ENCODE results near the gene NDUFAF7. TPM values are rescaled to one million over a fixed set of nuclear protein-coding genes. Genes with fewer than 3 reads are reported as not detected.
"Not testable (repeated sequence)": the region's sequence is repeated elsewhere in the genome, so short reads cannot be mapped to it uniquely, and the experiment has no call there.

NDUFAF7 gene
- total RNA-seq, 2 experiments from 2014 or later: 24.4 to 24.7 TPM

GRCh38 chr2:37274359-37274965, 43.0 kb downstream of the NDUFAF7 start:
- Mint-ChIP-seq H3K4me1 (no peaks in the 10 kb centered on the region), H3K36me3 (peaks cover 11% of the 10 kb centered on the region)

GRCh38 chr2:37276291-37276690, 44.8 kb downstream of the NDUFAF7 start:
- no peaks in the 10 kb centered on the region for H3K4me1 Mint-ChIP-seq
- H3K27me3 Mint-ChIP-seq: no peaks in the 10 kb centered on the region
- no peak overlapping the region for H3K4me3 Mint-ChIP-seq
- H3K9me3 Mint-ChIP-seq: no peaks in the 10 kb centered on the region
- ATAC-seq (ENCODE audit: low read depth): no peak
- DNase-seq: no peak
- POLR2A ChIA-PET: no interaction called here
- H3K27ac Mint-ChIP-seq: no peak overlapping the region
- peaks cover 9% of the 10 kb centered on the region for H3K36me3 Mint-ChIP-seq

More at GRCh38 chr2:37274359-37274965, 43.0 kb downstream of the NDUFAF7 start:
- POLR2A ChIA-PET: no interaction called here
- no peaks in the 10 kb centered on the region for H3K9me3 Mint-ChIP-seq
- no peak for DNase-seq
- H3K27me3 Mint-ChIP-seq: no peaks in the 10 kb centered on the region
- ATAC-seq (ENCODE audit: low read depth): no peak
- H3K4me3 Mint-ChIP-seq: no peak overlapping the region
- H3K27ac Mint-ChIP-seq: no peak overlapping the region

- H3K4me1 Mint-ChIP-seq: peaks cover 3% of the 10 kb centered on the region
- H3K9me3 Mint-ChIP-seq: no peaks in the 10 kb centered on the region
- H3K27me3 Mint-ChIP-seq: no peaks in the 10 kb centered on the region
- H3K27ac Mint-ChIP-seq: no peak overlapping the region
- ATAC-seq (ENCODE audit: low read depth) (no peak), DNase-seq (no peak)
- POLR2A ChIA-PET: no interaction called here
- H3K36me3 Mint-ChIP-seq: peaks cover 12% of the 10 kb centered on the region
- H3K4me3 Mint-ChIP-seq: no peak overlapping the region
These were observed 50.5 kb downstream of the NDUFAF7 start for GRCh38 chr2:37281916-37282315.

- POLR2A ChIA-PET: no interaction called here
- ATAC-seq (ENCODE audit: low read depth) (no peak), DNase-seq (no peak)
- Mint-ChIP-seq H3K4me3 (no peak overlapping the region), H3K4me1 (peaks cover 3% of the 10 kb centered on the region), H3K27me3 (no peaks in the 10 kb centered on the region), H3K27ac (no peak overlapping the region), H3K36me3 (peaks cover 14% of the 10 kb centered on the region), H3K9me3 (no peaks in the 10 kb centered on the region)
These were observed 51.3 kb downstream of the NDUFAF7 start for GRCh38 chr2:37282746-37283145.

- Mint-ChIP-seq H3K4me3 (no peak overlapping the region), H3K27ac (no peak overlapping the region)
These were observed 51.7 kb downstream of the NDUFAF7 start for GRCh38 chr2:37283207-37283606.

GRCh38 chr2:37284381-37284780, 52.9 kb downstream of the NDUFAF7 start:
- ATAC-seq (ENCODE audit: low read depth) (no peak), DNase-seq (no peak)
- Mint-ChIP-seq H3K4me3 (no peak overlapping the region), H3K27me3 (no peaks in the 10 kb centered on the region), H3K4me1 (peaks cover 3% of the 10 kb centered on the region), H3K27ac (no peak overlapping the region), H3K9me3 (no peaks in the 10 kb centered on the region), H3K36me3 (peaks cover 14% of the 10 kb centered on the region)
- POLR2A ChIA-PET: no interaction called here

More at GRCh38 chr2:37283207-37283606, 51.7 kb downstream of the NDUFAF7 start:
- DNase-seq: no peak
- POLR2A ChIA-PET: no interaction called here
- no peaks in the 10 kb centered on the region for H3K9me3 Mint-ChIP-seq
- H3K36me3 Mint-ChIP-seq: peaks cover 14% of the 10 kb centered on the region
- no peaks in the 10 kb centered on the region for H3K27me3 Mint-ChIP-seq
- no peak for ATAC-seq (ENCODE audit: low read depth)
- peaks cover 3% of the 10 kb centered on the region for H3K4me1 Mint-ChIP-seq

GRCh38 chr2:37287966-37288365, 56.5 kb downstream of the NDUFAF7 start:
- Mint-ChIP-seq H3K4me3 (no peak overlapping the region), H3K27me3 (no peaks in the 10 kb centered on the region), H3K36me3 (peaks cover 11% of the 10 kb centered on the region), H3K9me3 (no peaks in the 10 kb centered on the region), H3K4me1 (peaks cover 1% of the 10 kb centered on the region), H3K27ac (no peak overlapping the region)
- POLR2A ChIA-PET: no interaction called here
- DNase-seq (no peak), ATAC-seq (ENCODE audit: low read depth) (no peak)

- ATAC-seq (ENCODE audit: low read depth) (no peak), DNase-seq (no peak)
- POLR2A ChIA-PET: no interaction called here
- H3K4me1 Mint-ChIP-seq: peaks cover 3% of the 10 kb centered on the region
- peaks cover 11% of the 10 kb centered on the region for H3K36me3 Mint-ChIP-seq
- no peaks in the 10 kb centered on the region for H3K9me3 Mint-ChIP-seq
- H3K27ac Mint-ChIP-seq: no peak overlapping the region
- H3K27me3 Mint-ChIP-seq: no peaks in the 10 kb centered on the region
- H3K4me3 Mint-ChIP-seq: no peak overlapping the region
These were observed 60.2 kb downstream of the NDUFAF7 start for GRCh38 chr2:37291680-37292079.

GRCh38 chr2:37294858-37295257, 63.4 kb downstream of the NDUFAF7 start:
- H3K9me3 Mint-ChIP-seq; POLR2A ChIA-PET; H3K4me1 Mint-ChIP-seq; H3K4me3 Mint-ChIP-seq; DNase-seq; H3K36me3 Mint-ChIP-seq; H3K27me3 Mint-ChIP-seq; H3K27ac Mint-ChIP-seq; ATAC-seq (ENCODE audit: low read depth): not testable (repeated sequence)

GRCh38 chr2:37295469-37296073, 64.1 kb downstream of the NDUFAF7 start:
- peaks cover 3% of the 10 kb centered on the region for H3K4me1 Mint-ChIP-seq
- H3K4me3 Mint-ChIP-seq: no peak overlapping the region
- no peak overlapping the region for H3K27ac Mint-ChIP-seq
- H3K9me3 Mint-ChIP-seq: no peaks in the 10 kb centered on the region
- peaks cover 9% of the 10 kb centered on the region for H3K36me3 Mint-ChIP-seq
- H3K27me3 Mint-ChIP-seq: no peaks in the 10 kb centered on the region
- POLR2A ChIA-PET: no interaction called here
- DNase-seq: no peak
- ATAC-seq (ENCODE audit: low read depth): no peak

GRCh38 chr2:37297632-37298031, 66.2 kb downstream of the NDUFAF7 start:
- peaks cover 2% of the 10 kb centered on the region for H3K36me3 Mint-ChIP-seq
- no peaks in the 10 kb centered on the region for H3K27me3 Mint-ChIP-seq
- DNase-seq: no peak
- H3K4me3 Mint-ChIP-seq: no peak overlapping the region
- no peaks in the 10 kb centered on the region for H3K9me3 Mint-ChIP-seq
- peaks cover 1% of the 10 kb centered on the region for H3K4me1 Mint-ChIP-seq
- no peak overlapping the region for H3K27ac Mint-ChIP-seq
- no peak for ATAC-seq (ENCODE audit: low read depth)
- POLR2A ChIA-PET: no interaction called here

Other genes with a start within 250 kb of the NDUFAF7 start
- 10 to 100 TPM; 24.0 to 24.3 TPM for gene HEATR5B, start 147.3 kb upstream of the NDUFAF7 start, total RNA-seq
- 10 to 100 TPM; 10.3 to 12.1 TPM for gene GPATCH11, start 147.1 kb upstream of the NDUFAF7 start, total RNA-seq
- gene EIF2AK2, start 74.7 kb upstream of the NDUFAF7 start, total RNA-seq: 100 to 1,000 TPM; 101 to 121 TPM
- not detected for gene SULT6B1, start 43.0 kb upstream of the NDUFAF7 start, total RNA-seq
- 10 to 100 TPM; 38.1 to 41.8 TPM for gene CEBPZOS, start 35.2 kb upstream of the NDUFAF7 start, total RNA-seq
- 10 to 100 TPM; 63.7 to 66.5 TPM for gene CEBPZ, start 62 bp upstream of the NDUFAF7 start, total RNA-seq
- 10 to 100 TPM; 25.0 to 31.3 TPM for gene PRKD3, start 93.2 kb downstream of the NDUFAF7 start, total RNA-seq
- gene QPCT, start 113.0 kb downstream of the NDUFAF7 start, total RNA-seq: 1 to 10 TPM in 1 of 2 experiments, under 1 TPM in 1; 0.50 to 1.1 TPM